HCT116 (cell line): Measurements from ENCODE around the gene AGPAT3. TPM values are rescaled to one million over a fixed set of nuclear protein-coding genes. Genes with fewer than 3 reads are reported as not detected.

Experiments used
- ATAC-seq: fragments of 200-7000 bp; cut with Tn5 transposase; 2 replicates; pipeline ENCODE4 v1.9.1; 2020; ENCODE audit warnings: mild to moderate bottlenecking, moderate library complexity
- BruUV-seq: library from RNA; stranded (reverse); fragments of 400-500 nt; replicated peaks from 2 replicates; lab custom pipeline; 2021; lab: Mats Ljungman, UMichigan
- CTCF ChIA-PET: fragments of 300-600 bp; sonication (Branson Sonifier 250); formaldehyde crosslinking; loops from one replicate; lab custom pipeline; 2021; ENCODE audit warnings: antibody characterized with exemption; lab: Charles Lee
- POLR2A ChIA-PET: fragments of 300-600, 350-600 bp; sonication (Branson Sonifier 250); formaldehyde crosslinking; loops from one replicate; lab custom pipeline; 2021; ENCODE audit warnings: antibody characterized with exemption; lab: Charles Lee
- RAD21 ChIA-PET, 2 experiments: fragments of 300-600 bp; sonication (Branson Sonifier 250); formaldehyde crosslinking; loops; one replicate each; lab custom pipeline; 2023; ENCODE audit warnings: low total read pairs in 2 of 2; ENCODE audit not compliant: uncharacterized antibody in 2 of 2, unreplicated experiment in 2 of 2, low non-redundant PET in 1 of 2; lab: Charles Lee
- DNase-seq: peaks from one replicate; pipeline ENCODE4 v3.0.0-alpha.2; 2010; ENCODE audit warnings: low read depth, low spot score
- H2AFZ ChIP-seq: fragments of 200-600 bp; shearing (Covaris generic), sonication (generic); 2 replicates; pipeline ENCODE4 v1.6.1; 2017; ENCODE audit warnings: low read depth, mixed run types, mixed read lengths, antibody characterized with exemption, low read length; ENCODE audit not compliant: poor library complexity, severe bottlenecking
- H3K27ac ChIP-seq: 2 replicates; pipeline ENCODE4 v1.5.1; 2012; ENCODE audit warnings: low read depth, low read length
- H3K27me3 ChIP-seq: fragments of 200-600 bp; sonication (generic); 2 replicates; pipeline ENCODE4 v1.6.1; 2016; ENCODE audit warnings: mixed run types, low read length, mixed read lengths; ENCODE audit not compliant: insufficient read depth
- H3K36me3 ChIP-seq, 2 experiments: fragments of 200-500 bp in 1 of 2; fragments of 200-600 bp in 1 of 2; sonication (Bioruptor generic) in 1 of 2; sonication (generic) in 1 of 2; 2 replicates each; pipeline versions ENCODE4 v1.5.1 to v1.6.1; 2014 to 2016; ENCODE audit warnings: low read length in 2 of 2, inconsistent platforms in 1 of 2, mixed read lengths in 1 of 2, mixed run types in 1 of 2; ENCODE audit not compliant: insufficient read depth in 2 of 2, control insufficient read depth in 1 of 2
- H3K4me1 ChIP-seq, 2 experiments: fragments of 200-600 bp in 1 of 2; sonication (generic) in 1 of 2; 2 replicates each; pipeline versions ENCODE4 v1.5.1 to v1.6.1; 2012 to 2017; ENCODE audit warnings: low read length in 2 of 2, inconsistent platforms in 1 of 2, mild to moderate bottlenecking in 1 of 2, mixed read lengths in 1 of 2, mixed run types in 1 of 2, moderate library complexity in 1 of 2; ENCODE audit not compliant: insufficient read depth in 2 of 2, control insufficient read depth in 1 of 2
- H3K4me2 ChIP-seq: fragments of 200-600 bp; sonication (generic); 2 replicates; pipeline ENCODE4 v1.6.1; 2017; ENCODE audit warnings: mixed run types, low read length, mixed read lengths
- H3K4me3 ChIP-seq, 2 experiments: fragments of 200-600 bp in 1 of 2; sonication (generic) in 1 of 2; replicated peaks in 1 of 2; 2 replicates each; pipeline ENCODE4 v1.5.1; 2011 to 2016; ENCODE audit warnings: low read length in 2 of 2, control low read depth in 1 of 2, low read depth in 1 of 2, mild to moderate bottlenecking in 1 of 2, mixed read lengths in 1 of 2, mixed run types in 1 of 2
- H3K79me2 ChIP-seq: fragments of 200-600 bp; sonication (generic); 2 replicates; pipeline ENCODE4 v1.6.1; 2017; ENCODE audit warnings: mild to moderate bottlenecking, mixed run types, low read length, moderate library complexity, mixed read lengths; ENCODE audit not compliant: insufficient read depth
- H3K9ac ChIP-seq: fragments of 200-600 bp; sonication (generic); 2 replicates; pipeline ENCODE4 v1.6.1; 2016; ENCODE audit warnings: low read length, mixed read lengths
- H3K9me2 ChIP-seq: fragments of 200-600 bp; sonication (generic), shearing (Covaris generic); 2 replicates; pipeline ENCODE4 v1.6.1; 2017; ENCODE audit warnings: mixed run types, mild to moderate bottlenecking, moderate library complexity; ENCODE audit not compliant: insufficient read depth
- H3K9me3 ChIP-seq, 2 experiments: fragments of 200-500 bp in 1 of 2; fragments of 200-600 bp in 1 of 2; sonication (Bioruptor generic) in 1 of 2; sonication (generic) in 1 of 2; 2 replicates each; pipeline ENCODE4 v1.6.1; 2014 to 2017; ENCODE audit warnings: low read length in 2 of 2, mixed read lengths in 2 of 2, inconsistent platforms in 1 of 2, low read depth in 1 of 2, mild to moderate bottlenecking in 1 of 2, mixed run types in 1 of 2, moderate library complexity in 1 of 2; ENCODE audit not compliant: control insufficient read depth in 1 of 2, insufficient read depth in 1 of 2
- H4K20me1 ChIP-seq: fragments of 200-600 bp; sonication (generic), shearing (Covaris generic); 2 replicates; pipeline ENCODE4 v1.6.1; 2017; ENCODE audit warnings: mixed run types, mild to moderate bottlenecking, moderate library complexity; ENCODE audit not compliant: insufficient read depth
- CBX3 ChIP-seq: IDR thresholded peaks from 2 replicates; pipeline ENCODE4 v1.6.1; 2012; ENCODE audit warnings: low read depth
- CEBPB ChIP-seq: IDR thresholded peaks from 2 replicates; pipeline ENCODE4 v1.6.1; 2012; ENCODE audit warnings: low read depth
- CTCF ChIP-seq, 3 experiments: fragments of 200-600 bp in 1 of 3; sonication (generic) in 1 of 3; IDR thresholded peaks in 2 of 3; conservative IDR thresholded peaks in 1 of 3; 2 replicates each; pipeline ENCODE4 v1.5.1; 2012 to 2017; ENCODE audit warnings: low read depth in 2 of 3, low read length in 2 of 3, antibody characterized with exemption in 1 of 3, borderline replicate concordance in 1 of 3, control low read depth in 1 of 3, mild to moderate bottlenecking in 1 of 3, mixed read lengths in 1 of 3, mixed run types in 1 of 3, moderate library complexity in 1 of 3; ENCODE audit not compliant: insufficient read depth in 1 of 3
- EZH2 ChIP-seq: fragments of 200-600 bp; sonication (generic); IDR thresholded peaks from 2 replicates; pipeline ENCODE4 v1.6.1; 2017; ENCODE audit warnings: antibody characterized with exemption, mixed run types
- JUND ChIP-seq: IDR thresholded peaks from 2 replicates; pipeline ENCODE4 v1.6.1; 2012
- MAX ChIP-seq: IDR thresholded peaks from 2 replicates; pipeline ENCODE4 v1.6.1; 2012
- POLR2A ChIP-seq: IDR thresholded peaks from 2 replicates; pipeline ENCODE4 v1.7.0; 2011; ENCODE audit warnings: borderline replicate concordance; ENCODE audit not compliant: insufficient read depth, insufficient read length; ENCODE audit errors: extremely low read depth
- REST ChIP-seq: IDR thresholded peaks from 2 replicates; pipeline ENCODE4 v1.6.1; 2012; ENCODE audit warnings: low read depth
- TCF7L2 ChIP-seq: IDR thresholded peaks from 2 replicates; pipeline ENCODE4 v1.7.0; 2011; ENCODE audit warnings: borderline replicate concordance, inconsistent platforms; ENCODE audit not compliant: insufficient read depth, insufficient read length; ENCODE audit errors: extremely low read depth
- ZNF274 ChIP-seq: fragments of 200-500 bp; sonication (Bioruptor generic); IDR thresholded peaks from 2 replicates; pipeline ENCODE4 v1.6.1; 2014; ENCODE audit warnings: mild to moderate bottlenecking, low read depth, low read length, inconsistent platforms
- intact Hi-C: fragments of 100-400 bp; cut with micrococcal nuclease; formaldehyde crosslinking; loops from 2 replicates; pipeline ENCODE4 v1.10.0; 2022
- total RNA-seq: library from RNA; stranded (reverse); gene quantifications from one replicate; pipeline ENCODE4 v1.2.1, GENCODE V29; 2021; ENCODE audit not compliant: unreplicated experiment

The AGPAT3 gene
- total RNA-seq, 1 experiment from 2014 or later, result 54.1 TPM

DNA sequence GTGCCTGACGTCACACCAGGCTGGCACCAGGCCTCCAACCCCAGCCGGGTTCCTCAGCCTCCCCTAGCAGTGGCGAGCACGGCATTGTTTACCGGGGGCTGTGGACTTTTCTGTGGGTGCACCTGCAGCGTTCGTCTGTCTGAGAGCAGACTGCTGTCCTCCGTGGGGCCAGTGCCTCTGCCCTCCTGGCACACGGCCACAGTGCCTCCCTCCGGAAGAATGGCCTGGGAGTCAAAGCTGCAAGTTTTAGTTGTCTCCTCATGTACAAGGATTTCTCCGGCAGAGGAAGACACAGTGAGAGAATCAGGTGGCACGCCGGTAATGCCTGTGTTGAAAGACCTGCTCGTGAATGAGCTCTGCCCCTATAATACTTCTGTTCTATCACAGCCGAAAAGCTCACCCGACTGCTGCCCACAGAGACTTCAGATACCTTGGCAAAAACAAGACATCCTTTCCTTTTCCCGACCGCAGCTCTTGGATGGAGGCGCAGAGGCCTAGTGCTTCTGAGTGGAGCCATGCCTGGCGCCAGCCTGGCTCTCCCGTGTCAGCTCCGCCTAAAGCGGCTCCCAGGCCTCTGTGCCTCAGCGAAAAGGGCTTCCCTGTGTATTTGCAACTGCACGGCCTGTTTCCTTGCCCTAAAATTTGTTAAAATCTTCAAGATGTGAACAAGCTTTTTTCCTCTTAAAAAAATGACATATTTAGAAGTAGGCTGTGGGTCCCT is 71.4 kb downstream of the AGPAT3 start:
- ChIA-PET CTCF (no interaction called here), POLR2A (no interaction called here), RAD21 (no interaction called here)
- peaks cover 3 to 11% of the 10 kb centered on the region in 2 experiments; a peak in 3 of 4 replicates for H3K4me1 ChIP-seq
- H3K4me3 ChIP-seq, result no peak overlapping the region
- ATAC-seq (no peak), DNase-seq (no peak)
- H3K9me2 ChIP-seq, result no peaks in the 10 kb centered on the region
- H3K4me2 ChIP-seq, result no peak overlapping the region
- no peaks in the 10 kb centered on the region for H3K79me2 ChIP-seq
- intact Hi-C loops, result no loop called here
- no peaks in the 10 kb centered on the region for H3K36me3 ChIP-seq
- no peak overlapping the region for H2AFZ ChIP-seq
- TF ChIP-seq POLR2A, result no peak
- TF ChIP-seq ZNF274, result no peak
- TF ChIP-seq TCF7L2, result no peak
- no peak for TF ChIP-seq CBX3
- no peak for TF ChIP-seq EZH2
- H4K20me1 ChIP-seq, result no peaks in the 10 kb centered on the region
- no peak overlapping the region for H3K27ac ChIP-seq
- H3K27me3 ChIP-seq, result no peaks in the 10 kb centered on the region
- no TSS peak for BruUV-seq
- H3K9ac ChIP-seq, result no peak overlapping the region
- no peaks in the 10 kb centered on the region for H3K9me3 ChIP-seq

- Histone ChIP-seq H2AFZ (no peak overlapping the region), H3K9ac (no peak overlapping the region), H3K4me2 (no peak overlapping the region), H3K9me3 (no peaks in the 10 kb centered on the region), H3K4me3 (no peak overlapping the region), H3K4me1 (peaks cover 3 to 11% of the 10 kb centered on the region in 2 experiments; a peak in 3 of 4 replicates), H3K27ac (no peak overlapping the region), H4K20me1 (no peaks in the 10 kb centered on the region), H3K79me2 (no peaks in the 10 kb centered on the region), H3K27me3 (no peaks in the 10 kb centered on the region), H3K9me2 (no peaks in the 10 kb centered on the region), H3K36me3 (no peaks in the 10 kb centered on the region)
- ChIA-PET RAD21 (interaction anchor here in 1 of 2 experiments (1.1 kb wide), 1 partner anchor 63 kb away, joined by 4 read pairs; no protein-coding TSS in a partner anchor), POLR2A (no interaction called here), CTCF (interaction anchor here (1.2 to 1.3 kb wide), 2 partner anchors 127 to 128 kb away, joined by 3 to 10 read pairs; no protein-coding TSS in a partner anchor)
- BruUV-seq, result no TSS peak
- DNase-seq (no peak), ATAC-seq (no peak)
- intact Hi-C loops, result no loop called here
- no peak for TF ChIP-seq CTCF (IDR thresholded peaks at IDR 0.05 in 2 of 3, conservative IDR thresholded peaks at IDR 0.05 in 1 of 3; ENCODE audit: borderline replicate concordance in 1 of 3, insufficient read depth in 1 of 3, low read depth in 2 of 3, low read length in 2 of 3)
- no peak for TF ChIP-seq MAX
- no peak for TF ChIP-seq CEBPB
- TF ChIP-seq REST, result no peak
- TF ChIP-seq JUND, result no peak
Observed at GRCh38 chr21:43937051-43937832, 72.2 kb downstream of the AGPAT3 start.
